NCI-H1417 treated with DMSO at 0.1 percent for 48 hours (cell line): ENCODE measurements around the gene RGMA.

ENCODE experiments used
- DNase-seq: peaks from one replicate; lab custom pipeline; 2025; lab: John Stamatoyannopoulos, UW

The RGMA gene

DNA sequence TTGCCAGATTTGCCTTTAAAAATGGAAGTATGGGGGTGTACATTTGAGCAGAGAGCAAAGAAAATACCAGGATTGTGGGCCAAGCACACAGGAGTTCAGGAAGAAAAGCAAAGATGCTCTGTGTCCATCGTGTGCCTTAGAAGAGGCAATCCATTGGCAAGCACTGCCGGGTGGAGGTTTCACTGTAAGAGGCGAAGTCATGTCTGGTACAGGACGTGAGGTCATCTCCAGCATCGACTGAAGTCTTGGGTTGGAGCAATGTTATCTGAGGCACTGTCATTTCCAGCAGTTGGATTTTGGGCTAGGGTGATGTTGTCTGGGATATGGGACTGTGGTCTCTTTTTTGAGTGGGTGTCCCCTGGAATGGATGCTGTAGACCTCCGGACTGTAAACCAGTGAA lies 4.8 kb upstream of the RGMA start:
- no peak for DNase-seq

DNA sequence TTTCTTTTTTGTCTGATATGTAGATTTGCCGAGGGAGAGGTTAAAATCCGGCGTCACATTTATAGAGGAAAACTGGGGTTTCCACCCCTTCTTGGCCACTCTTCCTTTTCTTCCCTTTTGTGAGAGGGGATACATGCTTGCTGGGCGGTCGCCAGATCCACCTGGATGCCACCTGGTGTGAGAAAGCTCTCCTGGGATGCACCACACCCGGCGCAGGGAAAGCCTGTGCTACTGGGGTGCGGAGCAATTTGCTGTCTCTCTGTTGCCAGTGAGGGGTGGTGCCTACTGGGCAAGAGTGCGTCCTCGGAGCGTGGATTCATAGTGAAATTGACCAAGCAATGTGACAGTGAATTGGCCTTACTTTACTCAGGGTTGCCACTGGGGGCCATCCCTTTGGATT lies 2.5 kb upstream of the RGMA start:
- DNase-seq = no peak

DNA sequence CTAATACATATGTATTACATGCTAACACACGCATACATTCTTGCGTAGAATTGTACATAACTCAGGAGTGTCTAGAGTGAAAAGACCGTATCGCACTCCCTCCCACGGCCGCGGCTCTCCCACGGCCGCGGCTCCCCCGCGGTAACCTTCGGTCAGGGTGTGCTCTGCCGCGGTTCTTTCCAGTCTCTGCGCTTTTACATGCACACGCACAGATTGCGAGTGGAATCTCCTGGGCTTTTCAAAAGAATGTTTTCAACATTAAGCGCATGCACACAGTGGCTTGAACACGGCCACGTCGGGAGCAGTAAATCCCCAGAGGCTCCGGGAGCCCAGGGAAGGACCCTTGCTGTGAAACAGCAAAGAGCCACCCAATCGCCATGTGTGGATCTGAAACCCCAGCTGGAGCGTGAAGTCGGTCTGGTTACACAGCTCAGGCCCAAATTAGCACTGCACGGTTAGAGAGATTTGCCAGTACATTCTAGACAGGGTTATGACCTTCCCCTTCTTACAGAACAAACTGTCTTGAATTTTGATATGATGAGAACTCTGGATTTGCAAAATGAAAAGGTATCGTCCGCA lies 805 bp upstream of the RGMA start:
- DNase-seq = no peak

DNA sequence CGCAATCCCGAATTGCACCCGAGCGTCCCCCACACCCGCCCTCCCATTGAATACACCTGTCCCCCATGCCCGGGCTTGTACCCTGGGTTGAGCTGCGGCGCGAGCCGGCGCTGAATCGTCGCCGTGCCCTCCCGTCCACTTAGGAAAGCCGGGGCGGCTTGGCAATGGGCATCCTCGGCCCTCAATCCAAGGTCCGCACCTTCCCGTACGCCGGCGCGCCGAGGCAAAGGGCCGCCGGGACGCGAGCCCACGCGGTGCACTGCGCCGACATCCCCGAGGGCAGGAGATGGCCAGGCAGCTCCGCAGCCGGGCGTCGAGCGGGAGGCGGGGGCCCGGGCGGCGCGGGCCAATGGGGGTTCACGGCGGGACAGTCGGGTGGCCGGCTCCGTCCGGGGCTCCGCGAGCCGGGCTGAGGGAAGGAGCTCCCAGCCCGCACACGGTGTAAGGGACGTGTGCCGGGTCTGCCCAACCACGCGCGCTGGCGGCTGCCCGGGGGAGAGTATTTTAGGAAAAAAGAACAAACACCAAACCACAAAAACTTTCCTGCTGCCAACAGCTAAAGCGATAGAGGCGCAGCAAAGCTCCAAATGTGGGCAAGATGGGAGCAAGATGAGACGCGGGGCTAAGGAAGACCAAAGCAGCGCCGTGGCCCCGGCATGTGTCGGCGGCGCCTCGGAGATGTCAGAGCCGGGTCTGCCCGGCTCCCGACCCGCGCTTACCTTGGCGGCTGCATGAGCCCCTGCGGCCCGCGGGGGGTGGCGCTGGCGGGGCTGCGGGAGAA lies 621 bp downstream of the RGMA start:
- no peak for DNase-seq

DNA sequence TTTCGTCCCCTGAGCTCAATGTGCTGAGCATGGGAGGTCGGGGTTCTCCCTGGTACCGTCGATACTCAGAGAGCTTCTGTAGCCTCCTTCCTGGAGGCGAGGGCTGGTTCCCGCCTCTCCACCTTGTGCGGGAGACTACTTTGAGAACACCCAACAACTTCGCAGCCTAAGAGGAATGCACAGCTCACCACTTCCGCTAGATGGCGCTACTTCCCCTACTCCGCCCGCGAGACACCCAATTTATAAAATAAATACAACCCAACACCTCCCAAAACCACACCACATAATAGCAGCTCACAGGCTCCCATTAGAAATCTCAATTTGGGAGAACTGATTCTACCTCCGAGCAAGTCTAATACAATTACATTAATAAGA lies 1.2 kb downstream of the RGMA start:
- DNase-seq = peak; percentile 33

DNA sequence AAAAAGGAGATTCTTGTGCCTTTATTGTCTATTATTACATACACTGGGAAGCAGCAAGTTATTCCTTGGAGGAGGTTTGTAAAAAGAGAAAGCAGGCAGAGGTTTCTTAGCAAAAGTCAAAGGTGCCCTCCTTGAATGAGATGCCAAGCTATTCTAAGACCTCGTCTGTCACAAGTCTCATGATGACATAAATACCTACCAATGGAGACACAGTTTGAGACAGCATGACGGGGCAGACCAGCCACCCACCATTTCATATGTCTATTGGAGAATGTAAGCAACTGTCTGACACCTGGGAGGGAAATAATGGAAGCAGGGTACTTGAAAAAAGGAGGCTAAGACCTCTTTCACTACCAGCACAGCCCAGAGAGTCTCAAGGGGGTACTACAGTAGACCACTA lies 2.2 kb downstream of the RGMA start:
- no peak for DNase-seq

DNA sequence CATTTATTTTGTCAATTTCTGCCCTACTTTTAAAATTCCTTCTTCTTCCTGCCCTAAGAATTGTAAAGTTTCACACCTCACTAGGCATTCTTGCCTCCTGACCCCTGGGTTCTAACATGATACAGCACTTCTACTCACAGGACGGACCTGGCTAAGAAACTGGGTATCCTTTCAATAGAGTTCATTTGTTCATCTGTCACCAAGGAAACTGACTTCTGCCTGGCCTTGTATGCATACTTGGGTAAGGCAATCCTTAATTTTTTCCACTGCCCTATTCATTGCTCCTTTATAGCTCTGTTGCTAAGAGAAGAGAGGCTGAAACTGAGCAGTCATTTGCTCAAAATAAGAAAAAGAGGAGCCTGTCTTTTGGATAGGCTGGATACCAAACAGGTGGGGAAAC lies 3.3 kb downstream of the RGMA start:
- DNase-seq = no peak

DNA sequence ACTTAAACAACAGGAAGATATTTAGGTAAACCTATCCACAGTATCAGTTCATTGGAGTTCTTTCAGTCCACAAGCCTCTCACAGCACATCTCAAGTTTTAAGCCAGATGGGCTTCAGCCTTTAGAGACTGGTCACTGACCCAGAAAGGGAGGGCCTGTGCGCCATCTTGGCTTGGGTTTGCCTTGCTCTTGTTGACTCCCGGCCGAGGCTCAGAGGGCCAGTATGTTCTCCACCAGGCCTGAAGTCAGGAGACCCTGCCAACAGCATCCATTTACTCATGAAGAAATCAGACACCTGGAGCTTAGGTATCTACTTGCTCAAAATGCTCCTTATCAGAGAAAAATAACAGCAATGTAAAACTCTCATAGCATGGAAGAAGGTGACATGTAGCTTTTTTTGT lies 6.2 kb downstream of the RGMA start:
- no peak for DNase-seq

DNA sequence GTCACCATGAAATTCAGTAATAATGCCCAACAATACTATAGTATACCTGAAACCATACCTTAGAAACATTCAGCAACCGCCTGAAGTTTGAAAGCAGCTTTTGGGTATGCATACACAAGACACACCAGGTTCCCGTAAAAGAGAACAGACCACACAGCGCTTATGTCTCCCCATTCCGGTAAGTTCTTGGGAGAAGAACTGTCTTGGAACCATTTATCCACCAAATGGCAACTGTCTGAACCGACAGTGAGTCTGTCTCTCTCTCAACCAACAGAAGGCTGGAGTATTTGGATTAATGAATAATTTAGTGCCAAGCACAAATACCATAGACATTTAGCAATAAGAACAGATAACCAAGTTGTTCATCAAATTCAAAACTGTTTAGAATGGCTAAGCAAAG lies 7.6 kb downstream of the RGMA start:
- no peak for DNase-seq

DNA sequence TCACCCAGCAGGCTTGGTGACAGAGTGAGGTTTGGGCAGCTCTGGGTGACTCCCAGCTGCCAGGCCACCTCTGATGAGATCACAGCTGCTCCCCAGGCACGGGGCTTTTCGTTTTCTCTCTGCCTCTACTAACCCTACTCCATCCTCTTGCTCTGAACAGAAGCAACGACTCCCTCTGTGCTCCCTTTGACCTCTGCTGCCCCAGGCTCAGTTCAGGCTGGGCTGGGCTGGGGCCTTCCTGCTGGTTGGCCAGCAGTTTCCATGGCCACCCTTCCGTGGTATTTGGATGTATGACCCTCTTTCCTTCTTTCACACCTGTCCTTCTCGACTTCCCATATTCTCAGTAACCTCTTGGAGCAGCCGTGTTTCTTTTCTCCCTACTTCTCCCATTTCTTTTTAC lies 8.6 kb downstream of the RGMA start:
- DNase-seq = no peak

DNA sequence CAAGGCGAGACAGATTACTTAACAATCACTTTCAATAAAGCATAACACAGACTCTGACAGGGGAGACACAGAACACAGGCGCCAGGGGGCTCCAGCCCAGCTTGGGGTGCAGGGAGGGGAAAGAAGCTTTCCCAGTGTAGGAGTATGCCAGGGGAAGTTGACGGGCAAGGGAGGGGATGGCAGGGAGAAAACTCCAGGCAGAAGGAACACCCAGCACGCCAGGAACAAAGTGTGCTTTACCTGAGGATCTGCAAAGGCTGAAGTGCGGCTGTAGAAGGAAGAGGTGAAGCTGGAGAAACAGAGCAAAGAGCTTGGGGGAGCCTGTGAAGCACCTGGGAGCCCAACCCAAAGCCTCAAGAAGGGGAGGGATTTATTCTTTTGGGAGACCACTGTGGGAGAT lies 12.1 kb downstream of the RGMA start:
- DNase-seq = no peak

DNA sequence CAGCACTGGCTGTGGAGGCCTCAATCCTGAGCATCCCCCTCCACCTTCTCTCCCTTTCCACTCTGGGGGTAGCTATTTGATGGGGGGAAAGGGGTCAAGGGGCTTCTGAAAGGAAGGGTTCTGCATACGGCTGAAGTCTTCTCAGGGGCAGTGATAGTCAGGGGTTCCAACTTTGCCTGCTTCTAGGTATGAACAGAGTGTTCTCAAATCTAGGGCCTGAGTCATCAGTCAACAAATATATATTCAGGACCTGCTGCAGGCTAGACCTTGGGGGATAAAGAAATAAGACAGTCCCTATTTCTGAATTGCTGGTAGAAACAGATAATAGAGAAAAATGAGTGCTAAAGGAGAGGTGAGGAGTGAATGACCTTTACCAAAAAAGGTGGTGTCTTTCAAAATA lies 12.8 kb downstream of the RGMA start:
- no peak for DNase-seq

DNA sequence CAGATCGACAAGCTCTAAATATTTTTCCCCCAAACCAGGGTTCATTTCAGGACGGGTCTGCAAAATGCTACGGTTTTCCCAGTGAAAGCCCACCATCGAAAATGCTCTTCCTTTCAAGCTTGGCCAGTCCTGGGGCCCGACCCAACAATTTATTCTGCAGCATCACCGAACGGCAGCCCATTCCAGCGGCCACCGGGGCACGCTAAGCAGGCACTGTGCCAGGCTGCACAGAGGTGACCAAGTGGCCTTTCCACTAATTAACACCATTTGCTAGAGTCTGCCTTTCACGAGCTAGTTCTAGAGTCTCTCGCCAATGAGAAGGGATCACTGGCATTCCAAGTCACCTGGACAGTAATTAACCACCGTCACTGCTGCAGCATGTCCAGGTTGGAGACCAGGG lies 14.4 kb downstream of the RGMA start:
- no peak for DNase-seq

DNA sequence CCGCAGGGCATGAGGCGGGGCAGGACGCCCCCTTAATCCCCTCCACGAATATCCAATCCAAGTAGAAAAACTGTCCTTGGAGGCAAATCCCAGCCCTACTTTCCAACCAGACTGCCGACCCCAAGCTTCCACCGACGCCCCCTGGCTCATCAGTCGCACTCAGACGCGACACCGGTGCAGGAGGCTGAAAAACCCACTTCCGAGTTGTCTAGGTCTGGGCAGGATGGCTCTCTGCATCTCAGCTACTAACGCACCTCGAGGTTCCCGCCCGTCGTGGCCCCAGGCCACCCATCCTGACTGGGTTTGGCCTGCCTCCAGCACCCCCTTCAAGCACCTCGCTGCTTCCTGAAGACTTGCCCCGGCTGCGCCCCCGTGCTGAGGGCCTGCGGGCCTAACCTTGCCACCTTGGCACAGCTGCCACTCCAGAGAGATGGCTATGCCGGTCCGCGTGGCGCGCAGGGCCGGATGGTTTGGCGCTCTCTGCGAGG lies 15.5 kb downstream of the RGMA start:
- DNase-seq = no peak

DNA sequence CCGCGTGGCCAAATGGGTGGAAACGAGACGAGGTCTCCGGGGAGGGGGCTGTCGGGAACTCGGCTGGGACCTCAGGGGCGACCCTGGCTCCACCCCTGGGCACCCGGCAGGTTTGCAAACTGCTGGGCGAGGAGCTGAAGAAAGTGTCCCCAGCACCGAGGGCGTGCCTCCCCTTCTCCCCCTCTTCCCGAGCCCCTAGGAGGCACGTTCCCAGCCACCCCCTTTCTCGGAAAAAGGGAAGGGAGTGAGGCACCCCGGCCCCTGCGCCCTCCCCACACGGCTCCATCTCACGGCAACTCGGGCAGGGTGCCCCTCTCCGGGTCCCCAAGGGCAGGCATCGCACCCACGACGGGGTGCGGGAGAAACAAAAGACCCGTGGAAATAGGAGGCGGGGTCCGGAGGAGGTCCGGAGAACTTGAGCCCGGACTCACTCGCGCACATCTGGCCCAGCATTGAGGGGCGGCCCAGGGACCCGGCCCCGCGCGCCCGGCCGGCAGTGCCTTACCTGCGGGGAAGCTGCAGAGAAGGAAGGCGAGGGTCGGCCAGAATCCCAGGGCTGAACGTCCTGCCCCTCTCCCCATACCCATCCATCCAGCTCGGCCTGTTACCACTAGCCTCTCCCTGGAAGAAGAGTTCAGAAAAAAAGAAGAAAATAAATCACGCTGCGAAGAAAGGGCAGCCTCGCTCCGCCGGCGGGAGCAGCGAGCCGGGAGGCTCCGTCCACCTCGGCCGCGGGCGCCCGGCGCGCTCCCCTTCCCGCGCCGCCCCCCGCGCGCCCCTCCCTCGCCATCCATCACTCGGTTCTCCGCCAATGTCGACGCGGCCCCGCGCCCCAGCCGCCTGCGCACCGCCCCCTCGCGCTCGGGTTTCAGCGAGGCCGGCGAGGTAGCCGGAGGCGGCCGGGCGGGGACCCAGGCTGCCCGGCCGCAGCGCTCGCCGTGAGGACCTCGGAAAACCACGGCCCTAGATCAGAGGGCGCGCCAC lies 16.3 kb downstream of the RGMA start:
- DNase-seq = peak; percentile 40

DNA sequence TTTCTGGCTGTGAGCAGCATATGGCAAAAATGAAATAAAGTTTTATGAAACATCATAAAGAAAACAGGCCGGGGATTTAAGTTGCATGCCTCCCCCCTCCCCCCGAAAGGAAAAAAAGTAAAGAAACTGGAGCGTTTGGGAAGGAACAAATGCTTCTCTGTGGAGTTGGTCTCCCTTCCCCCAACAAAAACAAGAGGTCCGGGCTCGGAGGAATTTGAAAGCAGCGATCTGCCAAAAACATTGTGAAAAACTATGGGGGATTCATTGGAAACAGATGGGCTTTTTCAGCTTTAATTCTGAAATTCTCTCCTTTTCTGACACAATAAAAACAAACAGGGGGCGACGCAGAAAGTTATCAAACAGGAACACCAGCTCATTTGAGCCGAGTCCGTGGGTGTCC lies 17.0 kb downstream of the RGMA start:
- DNase-seq = no peak

DNA sequence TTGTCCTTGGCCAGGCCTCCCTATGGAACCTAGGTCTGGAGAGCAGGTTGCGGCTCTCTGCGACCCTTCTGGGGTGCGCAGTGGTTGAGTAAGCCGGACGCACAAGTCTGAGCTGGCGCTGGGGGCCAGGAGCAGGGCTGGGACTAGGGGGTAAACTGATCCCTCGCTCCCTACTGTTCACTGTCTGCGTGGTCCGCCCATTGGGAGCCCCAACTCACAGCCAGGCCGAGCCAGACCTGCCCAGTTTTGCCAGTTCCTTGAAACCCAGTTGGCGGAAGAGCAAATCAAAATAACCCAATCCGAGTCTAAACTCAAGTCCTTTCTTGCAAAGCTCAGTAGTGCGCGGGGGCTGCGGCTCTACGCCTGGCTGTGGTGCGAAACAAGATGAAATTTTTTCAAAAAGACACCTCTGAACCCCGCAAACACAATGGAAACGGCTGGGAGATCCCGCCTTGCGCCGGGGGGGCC lies 17.5 kb downstream of the RGMA start:
- no peak for DNase-seq

DNA sequence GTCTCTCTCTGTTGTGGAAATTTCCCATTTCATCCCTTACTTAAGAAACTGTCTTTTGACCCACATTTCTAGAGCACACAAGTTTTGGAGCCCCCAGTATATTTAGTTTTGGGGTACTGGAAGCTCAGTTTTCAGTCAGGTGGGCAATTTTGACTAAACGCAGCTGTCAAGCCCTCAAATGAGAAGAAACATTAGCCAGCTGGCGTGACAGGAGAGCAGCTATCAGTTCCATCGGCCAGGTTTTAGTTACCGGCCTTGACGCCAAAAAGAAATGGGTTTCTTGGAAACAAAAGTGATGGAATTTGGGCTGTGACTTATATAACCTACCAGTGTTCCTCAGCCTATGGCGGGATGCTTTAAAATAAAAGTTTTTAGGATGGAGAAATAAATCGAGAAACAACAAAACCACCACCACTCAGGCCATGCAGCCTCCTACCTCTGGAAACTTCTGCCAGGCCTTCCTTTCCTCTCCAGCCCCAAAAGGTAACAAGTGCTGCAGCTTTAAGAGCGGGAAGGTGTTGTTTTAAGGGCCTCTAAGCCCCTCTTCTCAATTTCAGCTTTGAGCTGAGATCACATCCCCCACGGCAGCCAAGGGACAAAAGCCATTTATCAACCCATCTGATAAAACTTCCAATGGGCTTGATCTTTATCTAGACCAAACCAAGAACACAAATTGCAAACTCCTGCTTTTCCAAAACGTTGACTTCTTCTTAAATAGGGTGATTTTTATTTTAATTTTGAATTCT lies 18.3 kb downstream of the RGMA start:
- no peak for DNase-seq

DNA sequence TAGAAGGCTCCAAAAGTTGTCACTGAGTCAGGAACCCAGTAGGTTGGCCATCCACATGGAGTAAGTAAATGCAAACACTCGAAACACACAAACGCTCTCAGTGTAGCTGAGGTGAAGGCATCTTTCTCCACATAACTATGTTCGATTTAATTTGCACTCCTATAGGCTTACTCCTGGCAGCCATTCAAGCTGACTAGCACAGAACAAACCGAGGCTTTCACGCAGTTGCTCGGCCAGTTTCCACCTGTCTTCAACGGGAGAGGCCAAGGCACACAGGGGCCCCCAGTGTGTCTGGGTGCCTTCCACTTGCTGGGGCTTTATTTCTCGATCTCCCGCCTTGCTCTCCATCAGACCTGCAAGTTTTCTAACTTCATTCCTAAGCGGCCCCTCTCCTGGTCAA lies 18.9 kb downstream of the RGMA start:
- no peak for DNase-seq

DNA sequence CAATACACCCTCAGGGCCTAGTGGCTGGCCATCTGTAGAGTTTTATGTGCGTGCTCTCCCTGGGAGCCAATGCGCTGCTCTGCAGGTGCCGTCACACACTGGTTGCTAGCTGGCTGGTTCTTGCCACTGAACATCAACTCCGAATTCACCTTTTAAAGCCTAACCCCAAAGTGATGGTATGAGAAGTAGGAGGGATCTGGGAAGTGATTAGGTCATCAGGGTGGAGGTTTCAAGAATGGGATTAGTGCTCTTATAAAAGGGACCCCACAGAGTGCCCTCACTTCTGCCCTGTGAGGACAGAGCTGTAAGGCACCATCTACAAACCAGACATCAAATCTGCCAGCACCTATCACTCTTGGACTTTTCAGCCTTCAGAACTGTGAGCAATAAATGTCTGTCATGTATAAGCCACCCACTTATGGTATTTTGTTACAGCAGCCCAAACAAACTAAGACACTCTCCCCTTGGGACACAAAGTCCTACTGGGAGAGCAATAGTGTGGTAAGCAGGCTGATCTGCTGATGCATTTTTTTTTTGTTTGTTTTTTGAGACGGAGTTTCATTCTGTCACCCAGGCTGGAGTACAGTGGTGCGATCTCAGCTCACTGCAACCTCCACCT lies 20.3 kb downstream of the RGMA start:
- no peak for DNase-seq

DNA sequence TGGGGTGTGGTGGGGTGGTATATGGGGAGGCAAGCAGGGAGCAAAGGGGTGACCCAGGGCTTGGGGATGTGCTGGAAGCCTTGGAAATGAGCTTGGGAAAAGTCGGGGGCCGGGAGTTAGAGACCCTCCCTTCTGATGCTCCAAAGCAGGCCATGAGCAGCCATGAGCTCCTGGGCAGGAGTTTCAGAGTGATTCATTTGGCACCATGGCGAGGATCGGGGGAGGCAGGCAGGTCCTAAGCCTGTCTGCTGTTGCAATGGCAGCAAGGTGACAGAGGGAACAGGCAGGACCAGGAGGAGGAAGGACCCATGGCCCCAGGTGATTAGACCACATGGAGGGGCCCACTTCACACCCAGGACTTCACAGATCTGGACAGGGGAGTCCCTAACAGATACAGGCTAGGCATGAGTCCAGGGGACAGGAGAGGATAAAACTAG lies 21.3 kb downstream of the RGMA start:
- no peak for DNase-seq
